ENCODE results near the gene RSRC2.
"Not testable (repeated sequence)": the region's sequence is repeated elsewhere in the genome, so short reads cannot be mapped to it uniquely, and the experiment has no call there.

The RSRC2 gene

GRCh38 chr12:122499991-122500684 lies 26.6 kb downstream of the RSRC2 start:
- H3K4me3 ChIP-seq (ENCODE audit: low read depth, low read length) = peak overlapping the region; percentile 90
- no peak for TF ChIP-seq CTCF (conservative IDR thresholded peaks at IDR 0.05; ENCODE audit: low read depth, low read length)
- DNase-seq (ENCODE audit: low read depth) = peak; percentile 86

- no peak for TF ChIP-seq CTCF (conservative IDR thresholded peaks at IDR 0.05; ENCODE audit: low read depth, low read length)
- no peak overlapping the region for H3K4me3 ChIP-seq (ENCODE audit: low read depth, low read length)
- no peak for DNase-seq (ENCODE audit: low read depth)
Observed at GRCh38 chr12:122495258-122495657, 31.5 kb downstream of the RSRC2 start.

GRCh38 chr12:122493222-122493621 lies 33.5 kb downstream of the RSRC2 start:
- not testable (repeated sequence) for DNase-seq (ENCODE audit: low read depth); H3K4me3 ChIP-seq (ENCODE audit: low read depth, low read length)

GRCh38 chr12:122491991-122492390 lies 34.7 kb downstream of the RSRC2 start:
- TF ChIP-seq CTCF (conservative IDR thresholded peaks at IDR 0.05; ENCODE audit: low read depth, low read length) = no peak
- peak; percentile 32 for DNase-seq (ENCODE audit: low read depth)
- no peak overlapping the region for H3K4me3 ChIP-seq (ENCODE audit: low read depth, low read length)

GRCh38 chr12:122489038-122489437 lies 37.7 kb downstream of the RSRC2 start:
- no peak for TF ChIP-seq CTCF (conservative IDR thresholded peaks at IDR 0.05; ENCODE audit: low read depth, low read length)
- DNase-seq (ENCODE audit: low read depth) = no peak
- H3K4me3 ChIP-seq (ENCODE audit: low read depth, low read length) = no peak overlapping the region

- DNase-seq (ENCODE audit: low read depth); H3K4me3 ChIP-seq (ENCODE audit: low read depth, low read length): not testable (repeated sequence)
Observed at GRCh38 chr12:122487807-122488206, 38.9 kb downstream of the RSRC2 start.

GRCh38 chr12:122486805-122487426 lies 39.8 kb downstream of the RSRC2 start:
- no peak for TF ChIP-seq CTCF (conservative IDR thresholded peaks at IDR 0.05; ENCODE audit: low read depth, low read length)
- H3K4me3 ChIP-seq (ENCODE audit: low read depth, low read length) = no peak overlapping the region
- no peak for DNase-seq (ENCODE audit: low read depth)

GRCh38 chr12:122486360-122486759 lies 40.4 kb downstream of the RSRC2 start:
- DNase-seq (ENCODE audit: low read depth) = peak; percentile 67
- H3K4me3 ChIP-seq (ENCODE audit: low read depth, low read length) = not testable (repeated sequence)

- DNase-seq (ENCODE audit: low read depth); H3K4me3 ChIP-seq (ENCODE audit: low read depth, low read length): not testable (repeated sequence)
Observed at GRCh38 chr12:122484385-122484784, 42.4 kb downstream of the RSRC2 start.

Data from choroid plexus epithelial cell (primary cell).